ENCODE measurements around the gene CCNL1.

The CCNL1 gene

DNA sequence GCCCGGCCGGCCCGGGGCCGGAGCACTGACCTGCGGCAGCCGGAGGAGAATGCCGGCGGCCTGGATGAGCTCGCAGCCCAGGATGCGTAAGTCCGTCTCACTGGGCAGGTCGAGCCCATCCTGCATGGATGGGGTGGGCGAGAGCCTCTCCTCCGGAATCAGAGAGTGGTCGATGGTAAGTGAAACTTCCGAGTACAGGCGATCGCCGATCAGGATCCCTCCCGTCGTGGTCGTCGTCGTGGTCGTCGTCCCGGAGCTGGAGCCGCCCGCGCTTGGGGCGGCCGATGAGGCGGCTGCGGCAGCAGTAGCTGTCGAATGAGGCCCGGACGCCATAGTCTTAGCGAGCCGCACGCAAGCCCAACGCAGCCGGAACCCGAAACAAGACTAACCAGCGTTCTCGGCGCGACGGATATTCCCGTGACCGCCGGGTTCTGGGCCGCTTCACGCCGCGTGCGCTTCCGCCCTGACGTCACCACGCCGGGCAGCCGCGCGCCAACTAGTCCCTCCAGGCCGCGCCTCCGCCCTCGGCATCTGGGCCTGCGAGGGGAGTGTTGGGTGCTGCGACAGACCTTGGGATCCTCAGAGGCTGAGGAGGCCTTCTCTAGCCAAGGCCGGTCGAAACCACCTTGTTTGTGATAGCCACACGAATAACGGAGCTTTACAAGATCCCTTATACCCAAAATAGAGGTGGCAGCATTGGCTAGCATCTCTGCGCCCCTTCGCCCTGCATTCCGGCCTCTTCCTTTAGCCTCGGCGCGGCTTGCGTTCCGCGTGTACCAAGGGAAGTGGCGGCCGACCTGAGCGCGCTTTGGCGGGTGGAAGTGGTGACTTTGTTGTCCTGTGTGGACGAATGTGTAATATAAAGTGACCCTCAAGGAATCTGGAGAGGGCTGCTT, at the start of gene CCNL1:
TSS of gene CCNL1 (minus strand) at position 386 of the 896 bp plus-strand sequence. CDS start at position 333, 53 bp downstream.
- TF ChIP-seq CSDC2 (CRISPR knock-in tag; IDR thresholded peaks at IDR 0.05) (0 out of 2 replicates have a peak, but pooled peaks have one; percentile 10), TSHZ2 (CRISPR knock-in tag; IDR thresholded peaks at IDR 0.05) (0 out of 2 replicates have a peak, but pooled peaks have one; percentile 59), ARNTL (CRISPR knock-in tag; IDR thresholded peaks at IDR 0.05; ENCODE audit: borderline replicate concordance, low read depth) (0 out of 2 replicates have a peak, but pooled peaks have one; percentile 67), SNAI2 (CRISPR knock-in tag; IDR thresholded peaks at IDR 0.05) (peak; percentile 72; the same call in 1 of the 2 replicates), PPARA (CRISPR knock-in tag; IDR thresholded peaks at IDR 0.05; ENCODE audit: borderline replicate concordance) (0 out of 2 replicates have a peak, but pooled peaks have one; percentile 71), BACH2 (CRISPR knock-in tag; IDR thresholded peaks at IDR 0.05; ENCODE audit: borderline replicate concordance) (no peak), ZFP30 (CRISPR knock-in tag; IDR thresholded peaks at IDR 0.05) (peak; percentile 52; the same call in 1 of the 2 replicates), ZNF8 (CRISPR knock-in tag; IDR thresholded peaks at IDR 0.05) (peak; percentile 67; the same call in 1 of the 2 replicates), ZNF70 (CRISPR knock-in tag; IDR thresholded peaks at IDR 0.05) (0 out of 2 replicates have a peak, but pooled peaks have one; percentile 12), TCF4 (CRISPR knock-in tag; IDR thresholded peaks at IDR 0.05; ENCODE audit: borderline replicate concordance) (peak; percentile 64), ZFP3 (CRISPR knock-in tag; IDR thresholded peaks at IDR 0.05) (no peak; the same call in 1 of the 2 replicates), CREB5 (CRISPR knock-in tag; IDR thresholded peaks at IDR 0.05; ENCODE audit: low read depth) (no peak), GLIS3 (CRISPR knock-in tag; IDR thresholded peaks at IDR 0.05) (peak; percentile 8; the same call in 1 of the 2 replicates), RARB (CRISPR knock-in tag; IDR thresholded peaks at IDR 0.05) (no peak), TOX (CRISPR knock-in tag; IDR thresholded peaks at IDR 0.05; ENCODE audit: borderline replicate concordance) (0 out of 2 replicates have a peak, but pooled peaks have one; percentile 30), ZNF565 (CRISPR knock-in tag; conservative IDR thresholded peaks at IDR 0.05; ENCODE audit: low read depth) (peak; percentile 80; the same call in 1 of the 2 replicates)
- TF ChIP-seq, protein P1, sequence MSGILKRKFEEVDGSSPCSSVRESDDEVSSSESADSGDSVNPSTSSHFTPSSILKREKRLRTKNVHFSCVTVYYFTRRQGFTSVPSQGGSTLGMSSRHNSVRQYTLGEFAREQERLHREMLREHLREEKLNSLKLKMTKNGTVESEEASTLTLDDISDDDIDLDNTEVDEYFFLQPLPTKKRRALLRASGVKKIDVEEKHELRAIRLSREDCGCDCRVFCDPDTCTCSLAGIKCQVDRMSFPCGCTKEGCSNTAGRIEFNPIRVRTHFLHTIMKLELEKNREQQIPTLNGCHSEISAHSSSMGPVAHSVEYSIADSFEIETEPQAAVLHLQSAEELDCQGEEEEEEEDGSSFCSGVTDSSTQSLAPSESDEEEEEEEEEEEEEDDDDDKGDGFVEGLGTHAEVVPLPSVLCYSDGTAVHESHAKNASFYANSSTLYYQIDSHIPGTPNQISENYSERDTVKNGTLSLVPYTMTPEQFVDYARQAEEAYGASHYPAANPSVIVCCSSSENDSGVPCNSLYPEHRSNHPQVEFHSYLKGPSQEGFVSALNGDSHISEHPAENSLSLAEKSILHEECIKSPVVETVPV (CRISPR knock-in tag; IDR thresholded peaks at IDR 0.05), result 0 out of 2 replicates have a peak, but pooled peaks have one; percentile 27
- TF ChIP-seq, protein P2, sequence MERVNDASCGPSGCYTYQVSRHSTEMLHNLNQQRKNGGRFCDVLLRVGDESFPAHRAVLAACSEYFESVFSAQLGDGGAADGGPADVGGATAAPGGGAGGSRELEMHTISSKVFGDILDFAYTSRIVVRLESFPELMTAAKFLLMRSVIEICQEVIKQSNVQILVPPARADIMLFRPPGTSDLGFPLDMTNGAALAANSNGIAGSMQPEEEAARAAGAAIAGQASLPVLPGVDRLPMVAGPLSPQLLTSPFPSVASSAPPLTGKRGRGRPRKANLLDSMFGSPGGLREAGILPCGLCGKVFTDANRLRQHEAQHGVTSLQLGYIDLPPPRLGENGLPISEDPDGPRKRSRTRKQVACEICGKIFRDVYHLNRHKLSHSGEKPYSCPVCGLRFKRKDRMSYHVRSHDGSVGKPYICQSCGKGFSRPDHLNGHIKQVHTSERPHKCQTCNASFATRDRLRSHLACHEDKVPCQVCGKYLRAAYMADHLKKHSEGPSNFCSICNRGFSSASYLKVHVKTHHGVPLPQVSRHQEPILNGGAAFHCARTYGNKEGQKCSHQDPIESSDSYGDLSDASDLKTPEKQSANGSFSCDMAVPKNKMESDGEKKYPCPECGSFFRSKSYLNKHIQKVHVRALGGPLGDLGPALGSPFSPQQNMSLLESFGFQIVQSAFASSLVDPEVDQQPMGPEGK (CRISPR knock-in tag; IDR thresholded peaks at IDR 0.05; ENCODE audit: borderline replicate concordance), result peak; percentile 39; the same call in 1 of the 2 replicates
- TF ChIP-seq, protein P3, sequence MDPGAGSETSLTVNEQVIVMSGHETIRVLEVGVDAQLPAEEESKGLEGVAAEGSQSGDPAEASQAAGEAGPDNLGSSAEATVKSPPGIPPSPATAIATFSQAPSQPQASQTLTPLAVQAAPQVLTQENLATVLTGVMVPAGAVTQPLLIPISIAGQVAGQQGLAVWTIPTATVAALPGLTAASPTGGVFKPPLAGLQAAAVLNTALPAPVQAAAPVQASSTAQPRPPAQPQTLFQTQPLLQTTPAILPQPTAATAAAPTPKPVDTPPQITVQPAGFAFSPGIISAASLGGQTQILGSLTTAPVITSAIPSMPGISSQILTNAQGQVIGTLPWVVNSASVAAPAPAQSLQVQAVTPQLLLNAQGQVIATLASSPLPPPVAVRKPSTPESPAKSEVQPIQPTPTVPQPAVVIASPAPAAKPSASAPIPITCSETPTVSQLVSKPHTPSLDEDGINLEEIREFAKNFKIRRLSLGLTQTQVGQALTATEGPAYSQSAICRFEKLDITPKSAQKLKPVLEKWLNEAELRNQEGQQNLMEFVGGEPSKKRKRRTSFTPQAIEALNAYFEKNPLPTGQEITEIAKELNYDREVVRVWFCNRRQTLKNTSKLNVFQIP (CRISPR knock-in tag; IDR thresholded peaks at IDR 0.05; ENCODE audit: borderline replicate concordance, low read depth), result no peak; the same call in 1 of the 2 replicates
- peak; percentile 90 for ATAC-seq

GRCh38 chr3:157204880-157205279, 44.9 kb upstream of the CCNL1 start:
- TF ChIP-seq ISL1 (CRISPR knock-in tag; IDR thresholded peaks at IDR 0.05), result peak; percentile 90
- TF ChIP-seq ZFP30 (CRISPR knock-in tag; IDR thresholded peaks at IDR 0.05), result no peak
- TF ChIP-seq TSHZ2 (CRISPR knock-in tag; IDR thresholded peaks at IDR 0.05), result peak; percentile 92
- TF ChIP-seq ZC3H10 (CRISPR knock-in tag; IDR thresholded peaks at IDR 0.05), result no peak
- TF ChIP-seq GLIS3 (CRISPR knock-in tag; IDR thresholded peaks at IDR 0.05), result no peak
- no peak for TF ChIP-seq CSDC2 (CRISPR knock-in tag; IDR thresholded peaks at IDR 0.05)
- TF ChIP-seq CREB5 (CRISPR knock-in tag; IDR thresholded peaks at IDR 0.05; ENCODE audit: low read depth), result 0 out of 2 replicates have a peak, but pooled peaks have one; percentile 8
- no peak for TF ChIP-seq ZFP3 (CRISPR knock-in tag; IDR thresholded peaks at IDR 0.05)
- peak; percentile 53; the same call in 1 of the 2 replicates for TF ChIP-seq TCF4 (CRISPR knock-in tag; IDR thresholded peaks at IDR 0.05; ENCODE audit: borderline replicate concordance)
- no peak for TF ChIP-seq TOX (CRISPR knock-in tag; IDR thresholded peaks at IDR 0.05; ENCODE audit: borderline replicate concordance)
- no peak; the same call in 2 of the 3 replicates for ATAC-seq
